Putamen (tissue), 1 donor: ENCODE data around the gene WDR7.

ENCODE experiments used
- DNase-seq: peaks from one replicate; pipeline ENCODE4 v3.0.0-alpha.2; 2016; ENCODE audit warnings: low spot score

The WDR7 gene

GRCh38 chr18:57043241-57043640 lies 392.1 kb downstream of the WDR7 start:
- DNase-seq = no peak

GRCh38 chr18:57048351-57048750 lies 397.2 kb downstream of the WDR7 start:
- no peak for DNase-seq

GRCh38 chr18:57048859-57049258 lies 397.7 kb downstream of the WDR7 start:
- no peak for DNase-seq

GRCh38 chr18:57050310-57050949 lies 399.3 kb downstream of the WDR7 start:
- no peak for DNase-seq

GRCh38 chr18:57051021-57051656 lies 400.0 kb downstream of the WDR7 start:
- no peak for DNase-seq

GRCh38 chr18:57051657-57052044 lies 400.5 kb downstream of the WDR7 start:
- no peak for DNase-seq

GRCh38 chr18:57052173-57052572 lies 401.0 kb downstream of the WDR7 start:
- DNase-seq = no peak

- DNase-seq = no peak
These were observed 401.6 kb downstream of the WDR7 start for GRCh38 chr18:57052759-57053158.

- DNase-seq = no peak
These were observed 403.7 kb downstream of the WDR7 start for GRCh38 chr18:57054891-57055290.

- no peak for DNase-seq
These were observed 406.7 kb downstream of the WDR7 start for GRCh38 chr18:57057890-57058289.

- DNase-seq = no peak
These were observed 407.6 kb downstream of the WDR7 start for GRCh38 chr18:57058734-57059133.

- no peak for DNase-seq
These were observed 408.2 kb downstream of the WDR7 start for GRCh38 chr18:57059366-57059765.

- no peak for DNase-seq
These were observed 409.7 kb downstream of the WDR7 start for GRCh38 chr18:57060814-57061213.

- no peak for DNase-seq
These were observed 411.0 kb downstream of the WDR7 start for GRCh38 chr18:57062178-57062577.

- no peak for DNase-seq
These were observed 411.7 kb downstream of the WDR7 start for GRCh38 chr18:57062844-57063243.

GRCh38 chr18:57063601-57064103 lies 412.5 kb downstream of the WDR7 start:
- no peak for DNase-seq

GRCh38 chr18:57073501-57074187 lies 422.5 kb downstream of the WDR7 start:
- no peak for DNase-seq

- no peak for DNase-seq
These were observed 424.7 kb downstream of the WDR7 start for GRCh38 chr18:57075716-57076400.

GRCh38 chr18:57077005-57077765 lies 426.0 kb downstream of the WDR7 start:
- DNase-seq = no peak

GRCh38 chr18:57077786-57078552 lies 426.8 kb downstream of the WDR7 start:
- DNase-seq = no peak

- DNase-seq = no peak
These were observed 427.5 kb downstream of the WDR7 start for GRCh38 chr18:57078614-57079013.
